ENCODE results near the gene CIC.

CIC gene

DNA sequence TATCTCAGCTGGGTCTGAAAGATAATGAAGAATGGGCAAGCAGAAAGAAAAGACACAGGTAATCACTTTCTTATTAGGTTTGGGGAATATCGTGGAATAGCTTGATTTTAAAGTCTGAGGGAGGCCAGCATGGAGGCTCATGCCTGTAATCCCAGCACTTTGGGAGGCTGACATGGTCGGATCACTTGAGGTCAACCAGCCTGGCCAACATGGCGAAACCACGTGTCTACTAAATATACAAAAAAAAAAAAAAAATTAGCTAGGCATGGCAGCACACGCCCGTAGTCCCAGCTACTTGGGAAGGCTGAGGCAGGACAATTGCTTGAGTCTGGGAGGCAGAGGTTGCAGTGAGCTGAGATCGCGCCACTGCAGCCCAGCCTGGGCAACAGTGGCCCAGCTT is 34.8 kb downstream of the CIC start:
- no peak for DNase-seq

DNA sequence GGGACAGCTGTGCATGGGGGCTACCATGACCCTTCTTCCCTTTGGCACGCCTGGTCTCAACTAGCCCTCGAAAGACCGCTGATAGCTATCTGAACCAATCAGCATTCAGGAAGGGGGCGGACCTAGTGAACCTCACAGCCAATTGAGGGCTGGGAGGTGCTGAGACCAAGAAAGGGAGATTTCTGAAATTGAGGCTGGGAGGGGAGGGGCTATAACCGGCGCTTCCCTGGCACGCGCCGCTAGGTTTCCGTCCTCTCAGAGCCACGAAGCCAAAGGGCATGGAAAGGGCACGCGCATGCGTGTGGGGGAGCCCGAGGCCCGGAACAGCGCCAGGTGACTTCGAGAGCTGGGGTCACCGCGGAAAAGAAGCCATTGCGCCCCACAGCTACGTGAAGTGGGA is 37.6 kb downstream of the CIC start:
- DNase-seq = no peak

DNA sequence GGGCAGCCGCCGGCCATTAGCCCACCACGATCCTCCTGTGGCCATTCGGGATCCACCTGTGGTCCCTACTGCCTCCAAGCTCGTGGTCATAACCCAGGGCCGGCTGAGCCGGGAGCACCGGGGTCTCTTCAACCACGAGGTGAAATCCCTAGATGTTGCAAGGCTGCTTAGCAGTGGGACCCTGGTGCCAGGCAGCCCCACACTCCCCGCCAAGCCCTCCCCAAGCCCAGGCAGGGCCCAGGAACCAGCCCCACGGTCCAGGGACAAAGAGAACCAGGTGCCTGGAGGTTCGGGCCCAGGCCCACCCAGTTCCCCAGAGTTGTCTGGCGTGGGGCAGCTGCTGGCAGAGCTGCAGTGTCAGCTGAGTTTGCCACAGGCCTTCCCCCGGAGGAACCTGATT is 40.6 kb downstream of the CIC start:
- no peak for DNase-seq

DNA sequence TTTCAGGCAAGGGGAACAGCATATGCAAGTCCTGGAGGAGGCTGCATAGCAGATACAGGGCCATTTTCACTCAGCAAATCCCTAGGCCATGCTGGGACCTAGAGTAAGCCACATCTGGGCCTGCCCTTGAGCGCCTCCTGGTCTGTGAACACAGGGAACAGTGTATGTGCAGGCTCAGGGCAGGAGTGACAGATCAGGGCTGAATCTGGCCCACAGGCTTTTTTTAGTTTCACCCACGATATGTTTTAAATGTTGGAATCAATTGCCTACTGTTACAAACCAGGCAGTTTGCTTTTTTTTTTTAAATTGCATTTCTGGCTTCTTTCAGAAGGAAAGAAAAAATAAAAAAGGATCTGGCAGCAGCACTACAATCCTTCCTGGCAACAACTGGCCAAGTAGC is 42.6 kb downstream of the CIC start:
- DNase-seq = peak in 1 of 51 donors; percentile 4

DNA sequence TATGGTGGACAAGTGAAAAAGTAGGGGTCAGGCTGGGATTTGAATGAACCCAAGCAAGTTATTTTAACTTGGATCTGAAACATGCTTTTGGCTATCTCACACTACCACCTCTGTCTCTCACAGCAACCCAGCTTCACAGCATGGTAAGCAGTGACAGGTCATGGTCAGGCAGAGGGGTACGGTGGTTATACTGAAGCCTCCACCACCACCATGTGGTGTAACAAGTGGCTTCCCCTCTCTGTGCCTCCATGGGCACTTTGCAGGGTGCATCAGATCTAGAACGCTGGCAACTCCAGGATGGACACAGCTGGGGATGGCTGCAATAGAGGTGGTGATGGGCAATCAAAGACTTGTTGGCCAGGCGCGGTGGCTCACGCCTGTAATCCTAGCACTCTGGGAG is 43.3 kb downstream of the CIC start:
- no peak for DNase-seq

DNA sequence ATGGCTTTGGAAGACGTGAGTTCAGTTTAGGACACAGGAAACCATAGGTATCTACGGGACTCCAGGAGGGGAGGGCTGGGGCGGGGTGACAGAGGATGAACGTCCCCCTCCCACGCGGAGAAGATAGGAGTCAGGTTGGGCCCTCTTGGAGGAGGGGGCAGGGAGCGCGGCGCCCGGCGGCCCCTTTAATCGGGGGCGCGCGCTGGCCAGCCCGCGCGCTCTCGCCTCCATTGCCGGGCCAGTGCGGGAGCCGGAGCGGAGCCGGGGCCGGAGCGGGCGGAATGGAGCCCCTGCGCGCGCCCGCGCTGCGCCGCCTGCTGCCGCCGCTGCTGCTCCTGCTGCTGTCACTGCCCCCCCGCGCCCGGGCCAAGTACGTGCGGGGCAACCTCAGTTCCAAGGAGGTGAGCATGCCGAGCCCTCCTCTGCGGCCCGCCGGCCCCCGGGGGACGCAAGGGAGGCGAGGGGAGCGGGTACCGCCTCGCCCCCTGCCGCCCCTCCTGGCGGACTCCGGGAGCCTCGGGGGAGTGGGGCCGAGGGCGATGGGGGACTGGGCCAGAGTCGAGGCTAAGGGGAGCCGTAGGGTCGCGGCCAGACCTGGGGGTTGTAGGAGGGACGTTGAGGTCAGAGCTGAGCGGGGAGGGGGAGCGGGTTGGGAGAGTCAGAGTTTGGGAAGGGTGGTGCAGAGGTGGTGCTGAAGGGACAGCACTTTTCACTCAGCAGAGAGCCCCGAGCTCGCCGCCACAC is 44.2 kb downstream of the CIC start, which contains the start of gene TMEM145:
TSS of gene TMEM145 (plus strand) at position 214 of the 744 bp plus-strand sequence. CDS start at position 282, 68 bp downstream.
- peak in 42 of 51 donors; percentile 8 to 76 (median 37) for DNase-seq

DNA sequence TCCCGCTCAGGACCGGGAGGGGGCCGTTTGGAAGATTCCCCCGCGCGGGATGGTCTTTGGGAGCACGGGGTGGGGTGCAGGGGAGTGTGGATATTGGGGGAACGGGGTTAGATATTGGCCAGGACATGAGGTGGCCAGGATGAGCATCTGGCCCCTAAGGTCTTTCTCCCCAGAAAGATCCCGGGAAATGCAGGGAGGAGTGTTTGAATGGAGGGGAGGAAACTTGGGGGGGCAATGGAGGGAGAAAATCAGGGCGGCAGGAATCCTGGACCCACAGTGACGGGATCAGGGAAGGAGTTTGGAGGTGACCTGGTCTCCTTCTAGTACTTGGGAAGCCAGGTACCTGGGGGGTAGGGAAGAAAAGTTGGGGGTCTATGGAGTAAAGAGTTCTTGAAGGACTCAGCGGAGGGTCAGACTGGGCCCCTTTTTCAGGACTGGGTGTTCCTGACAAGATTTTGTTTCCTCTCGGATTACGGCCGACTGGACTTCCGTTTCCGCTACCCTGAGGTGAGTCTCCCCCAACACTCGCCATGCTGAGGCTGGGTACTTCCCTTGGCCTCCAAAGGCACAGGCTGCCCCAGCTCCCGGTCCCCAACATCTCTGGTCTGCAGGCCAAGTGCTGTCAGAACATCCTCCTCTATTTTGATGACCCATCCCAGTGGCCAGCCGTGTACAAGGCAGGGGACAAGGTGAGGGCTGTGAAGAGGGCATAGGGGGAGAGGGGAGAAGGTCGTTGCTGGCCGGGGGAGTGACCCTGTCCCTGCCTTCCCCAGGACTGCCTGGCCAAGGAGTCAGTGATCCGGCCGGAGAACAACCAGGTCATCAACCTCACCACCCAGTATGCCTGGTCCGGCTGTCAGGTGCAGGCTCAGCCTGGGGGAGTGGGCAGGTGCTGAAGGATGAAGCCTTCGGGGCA is 45.0 kb downstream of the CIC start:
- DNase-seq = no peak

DNA sequence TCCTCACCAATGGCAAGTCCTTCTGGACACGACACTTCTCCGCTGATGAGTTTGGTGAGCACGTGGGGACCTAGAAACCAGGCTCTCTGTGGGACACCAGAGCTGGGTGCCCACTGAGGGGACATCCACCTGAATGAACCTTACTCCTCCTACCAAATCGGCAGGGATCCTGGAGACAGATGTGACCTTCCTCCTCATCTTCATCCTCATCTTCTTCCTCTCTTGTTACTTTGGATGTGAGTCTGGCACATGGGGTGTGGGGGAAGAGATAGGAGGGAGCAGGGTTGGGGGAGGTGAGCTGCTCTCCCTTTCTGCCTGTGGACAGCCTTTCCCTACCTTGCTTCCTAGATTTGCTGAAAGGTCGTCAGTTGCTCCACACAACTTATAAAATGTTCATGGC is 46.0 kb downstream of the CIC start:
- no peak for DNase-seq

DNA sequence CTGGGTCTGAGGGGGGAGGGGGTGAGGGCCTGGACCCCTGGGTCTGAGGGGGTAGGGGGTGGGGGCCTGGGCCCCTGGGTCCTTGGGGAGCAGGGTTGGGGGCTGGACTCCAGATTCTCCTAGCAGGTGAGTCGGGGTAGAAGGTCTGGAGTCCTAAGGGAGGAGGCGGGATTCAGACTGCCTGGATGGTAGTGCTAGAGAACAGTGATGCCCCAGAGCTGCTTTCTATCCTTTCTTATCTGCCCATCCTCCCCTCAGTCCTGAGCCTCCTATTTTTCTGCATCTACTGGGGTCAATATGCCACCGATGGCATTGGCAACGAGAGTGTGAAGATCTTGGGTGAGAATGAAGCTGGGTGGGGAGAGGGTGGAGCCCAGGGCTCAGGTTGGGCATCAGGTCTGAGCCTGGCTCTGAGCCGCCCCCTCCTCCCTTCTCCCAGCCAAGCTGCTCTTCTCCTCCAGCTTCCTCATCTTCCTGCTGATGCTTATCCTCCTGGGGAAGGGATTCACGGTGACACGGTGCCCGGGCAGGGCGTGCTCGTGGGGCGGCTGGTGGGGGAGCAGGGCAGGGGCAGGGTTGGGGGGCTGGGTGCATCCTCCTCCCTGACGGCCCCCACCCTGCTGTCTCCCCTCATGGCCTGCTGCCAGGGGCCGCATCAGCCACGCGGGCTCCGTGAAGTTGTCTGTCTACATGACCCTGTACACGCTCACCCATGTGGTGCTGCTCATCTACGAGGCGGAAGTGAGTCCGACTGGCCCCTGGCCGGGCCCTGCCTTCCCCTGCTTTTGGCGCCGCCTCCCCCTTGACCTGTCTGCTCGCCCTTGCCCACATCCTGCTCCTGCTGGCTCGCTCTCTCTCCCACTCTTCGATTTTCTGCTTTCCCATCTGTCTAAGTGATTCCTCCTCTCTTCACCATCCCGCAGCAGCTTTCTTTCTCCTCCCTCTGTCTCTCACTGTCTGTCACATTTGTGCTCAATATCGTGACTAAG is 47.5 kb downstream of the CIC start:
- DNase-seq = peak in 2 of 51 donors; percentile 15 to 42

DNA sequence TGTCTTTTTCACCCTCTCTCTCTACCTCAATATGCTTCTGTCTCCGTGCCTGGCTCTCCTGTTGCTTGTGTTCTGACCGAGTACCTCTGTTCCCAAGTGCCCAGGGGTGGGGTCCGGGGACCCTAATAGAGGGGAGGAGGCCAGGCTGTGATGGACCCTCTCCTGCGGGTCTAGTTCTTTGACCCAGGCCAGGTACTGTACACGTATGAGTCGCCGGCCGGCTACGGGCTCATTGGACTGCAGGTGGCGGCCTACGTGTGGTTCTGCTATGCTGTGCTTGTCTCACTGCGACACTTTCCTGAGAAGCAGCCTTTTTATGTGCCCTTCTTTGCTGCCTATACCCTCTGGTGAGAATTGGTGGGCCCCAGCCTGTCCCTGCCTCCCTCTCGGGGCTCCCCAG is 48.5 kb downstream of the CIC start:
- no peak for DNase-seq

DNA sequence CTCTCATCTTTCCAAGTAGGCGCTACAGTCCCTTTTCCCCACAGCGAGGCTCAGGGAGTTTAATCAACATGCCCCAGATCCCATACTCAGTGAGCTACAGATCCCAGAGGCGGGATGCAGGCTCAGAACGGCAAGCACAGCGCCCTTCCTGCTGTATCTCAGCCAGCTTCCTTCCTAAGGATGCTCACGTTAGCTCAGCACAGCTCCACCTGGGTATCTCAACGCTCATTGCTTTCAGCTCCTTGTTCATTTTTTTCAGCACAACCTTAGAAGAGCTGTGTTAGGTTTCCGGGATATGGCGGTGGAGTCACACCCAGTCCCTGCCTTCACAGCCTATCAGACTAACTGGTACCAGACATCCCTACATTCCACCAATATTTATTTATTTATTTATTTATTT is 53.3 kb downstream of the CIC start:
- DNase-seq = peak in 1 of 51 donors; percentile 27

DNA sequence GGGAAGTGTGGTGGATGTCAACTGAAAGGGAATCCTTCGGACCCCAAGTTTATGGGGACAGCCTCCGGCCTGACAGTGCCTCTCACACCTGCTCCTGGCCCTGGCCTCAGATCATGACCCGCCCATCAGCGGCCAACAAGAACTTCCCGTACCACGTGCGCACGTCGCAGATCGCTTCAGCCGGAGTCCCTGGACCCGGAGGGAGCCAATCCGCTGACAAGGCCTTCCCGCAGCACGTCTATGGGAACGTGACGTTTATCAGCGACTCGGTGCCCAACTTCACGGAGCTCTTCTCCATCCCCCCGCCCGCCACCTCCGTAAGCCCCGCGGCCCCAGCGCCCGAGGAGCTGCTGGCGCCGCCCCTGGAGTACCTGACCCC is 54.4 kb downstream of the CIC start:
- DNase-seq = no peak

DNA sequence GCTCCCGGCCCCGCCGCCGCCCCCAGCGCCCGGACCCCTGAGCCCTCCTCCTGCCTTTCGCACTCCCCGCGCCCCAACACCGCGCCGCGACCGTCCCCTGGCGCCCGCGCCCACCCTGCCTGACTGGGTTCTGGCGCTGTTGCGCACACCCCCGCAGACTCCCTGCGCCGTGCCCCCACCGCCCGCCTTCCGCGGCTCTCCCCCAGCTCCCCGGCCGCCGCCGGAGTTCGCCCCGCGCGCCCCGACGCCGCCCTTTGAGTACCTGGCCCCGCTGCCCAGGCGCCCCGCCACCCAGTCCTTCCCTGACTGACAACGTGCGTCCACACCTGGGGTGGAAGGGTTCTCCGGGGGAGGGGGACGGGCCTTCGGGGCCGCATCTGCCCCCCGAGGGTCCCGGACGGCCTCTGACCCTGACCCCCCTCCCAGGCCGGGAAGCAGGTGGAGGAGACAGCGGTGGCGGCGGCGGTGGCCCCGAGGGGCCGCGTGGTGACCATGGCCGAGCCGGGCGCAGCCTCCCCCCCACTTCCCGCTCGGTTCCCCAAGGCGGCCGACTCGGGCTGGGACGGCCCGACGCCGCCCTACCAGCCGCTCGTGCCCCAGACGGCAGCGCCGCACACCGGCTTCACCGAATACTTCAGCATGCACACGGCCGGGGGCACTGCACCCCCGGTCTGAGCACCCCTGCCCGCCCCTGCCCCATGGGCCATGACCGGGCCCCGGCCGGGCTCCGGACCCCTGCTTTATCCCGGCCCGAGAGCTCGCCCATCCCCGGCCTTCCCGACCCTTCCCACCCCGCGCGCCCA is 55.0 kb downstream of the CIC start:
- DNase-seq = peak in 1 of 51 donors; percentile 18

DNA sequence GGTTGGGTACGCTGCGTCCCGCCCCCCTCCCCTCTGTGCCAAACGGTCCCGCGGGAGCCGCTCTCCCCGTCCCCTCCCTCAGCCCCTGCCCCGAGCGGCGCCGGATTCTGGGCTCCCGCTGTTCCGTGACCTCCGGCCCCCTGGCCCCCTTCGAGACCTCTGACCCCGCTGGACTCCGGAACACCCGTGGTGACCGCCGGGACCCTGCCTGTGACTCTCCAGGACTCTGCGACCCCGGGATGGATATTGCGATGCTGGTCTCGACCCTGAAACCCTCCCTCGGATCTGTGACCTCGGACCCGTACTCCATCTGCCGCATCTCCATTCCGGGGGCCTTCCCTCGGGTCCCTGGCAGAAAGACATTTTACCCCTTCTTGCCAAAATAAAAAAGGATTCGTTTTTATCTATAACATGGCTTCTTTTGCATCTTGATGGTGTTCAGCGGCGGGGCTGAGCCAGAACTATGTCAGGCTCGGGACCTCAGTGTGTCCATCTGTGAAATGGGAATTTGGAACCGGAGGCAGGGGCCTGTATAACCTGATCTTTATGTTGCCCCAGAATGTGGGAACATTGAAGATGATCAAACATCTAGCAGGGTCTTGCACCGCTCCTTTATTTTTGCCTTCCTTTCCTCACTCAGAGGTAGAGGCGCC is 55.7 kb downstream of the CIC start:
- DNase-seq = peak in 1 of 51 donors; percentile 41

DNA sequence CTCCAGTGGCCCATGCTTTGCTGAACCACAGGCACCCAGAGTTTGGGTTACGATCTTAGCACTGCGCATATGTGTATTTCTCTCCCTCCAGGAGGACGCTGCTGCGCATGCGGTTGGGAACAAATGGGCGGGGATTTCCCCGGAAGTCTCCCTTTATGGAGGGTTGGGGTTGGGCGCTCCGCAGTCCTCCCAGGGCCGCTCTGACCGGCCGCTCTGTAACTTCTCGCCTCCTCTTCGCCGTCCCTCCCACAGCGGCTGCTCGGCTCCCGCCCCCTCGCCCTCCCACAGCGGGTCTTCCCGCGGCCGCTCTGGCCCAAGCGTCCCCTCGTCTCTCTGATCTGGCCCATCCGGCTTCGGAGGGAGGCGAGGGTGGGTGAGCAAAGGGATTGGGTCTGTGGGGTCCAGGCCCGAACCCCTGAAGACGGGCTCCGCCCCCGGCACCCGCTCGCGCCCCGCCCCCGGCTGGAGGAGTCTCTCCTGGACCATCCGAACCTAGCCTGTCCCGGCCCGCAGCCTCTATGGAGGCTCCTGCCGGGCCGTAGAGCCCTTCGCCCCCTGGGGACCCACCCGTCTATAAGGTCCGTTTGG is 56.4 kb downstream of the CIC start, which contains the start of gene MEGF8:
TSS of gene MEGF8 (plus strand) at position 328 of the 588 bp plus-strand sequence. CDS start 609 bp downstream, outside the sequence.
- DNase-seq = peak; percentile 56 to 99 (median 96)

DNA sequence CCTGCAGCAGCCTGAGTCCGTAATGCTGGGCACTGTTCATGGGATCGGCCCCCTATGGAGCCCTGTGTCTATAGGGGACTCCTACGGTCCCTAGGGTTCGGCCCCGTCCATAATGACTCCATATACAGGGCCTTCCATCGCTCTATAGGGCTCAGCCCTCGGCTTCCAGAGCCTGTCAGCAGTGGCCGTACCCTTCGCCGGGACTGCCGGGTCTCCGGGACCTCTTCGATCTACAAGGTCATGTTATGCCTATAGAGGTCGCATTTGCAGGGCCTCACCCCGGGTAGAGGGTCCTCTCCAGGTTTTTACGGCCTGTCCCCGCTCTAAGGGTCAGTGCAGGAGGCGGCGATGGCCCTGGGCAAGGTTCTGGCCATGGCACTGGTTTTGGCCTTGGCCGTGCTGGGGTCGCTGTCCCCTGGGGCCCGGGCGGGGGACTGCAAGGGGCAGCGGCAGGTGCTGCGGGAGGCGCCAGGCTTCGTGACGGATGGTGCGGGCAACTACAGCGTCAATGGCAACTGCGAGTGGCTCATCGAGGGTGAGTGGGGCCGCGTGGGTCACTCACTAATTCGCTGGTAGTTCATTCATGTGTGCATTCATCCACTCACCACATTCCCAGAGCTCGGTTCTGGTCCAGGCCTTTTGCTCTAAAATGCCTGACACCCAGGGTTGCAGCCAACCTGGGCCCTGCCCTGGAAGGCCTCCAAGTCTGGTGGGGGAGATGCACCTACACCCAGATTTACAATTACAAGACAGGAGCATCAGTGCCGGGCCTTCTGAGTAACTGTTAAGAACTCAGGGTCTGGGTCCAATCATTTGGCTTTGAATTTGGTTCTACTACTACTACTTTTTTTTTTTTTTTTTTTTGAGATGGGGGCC is 57.1 kb downstream of the CIC start:
- peak in 3 of 51 donors; percentile 39 to 56 (median 41) for DNase-seq

DNA sequence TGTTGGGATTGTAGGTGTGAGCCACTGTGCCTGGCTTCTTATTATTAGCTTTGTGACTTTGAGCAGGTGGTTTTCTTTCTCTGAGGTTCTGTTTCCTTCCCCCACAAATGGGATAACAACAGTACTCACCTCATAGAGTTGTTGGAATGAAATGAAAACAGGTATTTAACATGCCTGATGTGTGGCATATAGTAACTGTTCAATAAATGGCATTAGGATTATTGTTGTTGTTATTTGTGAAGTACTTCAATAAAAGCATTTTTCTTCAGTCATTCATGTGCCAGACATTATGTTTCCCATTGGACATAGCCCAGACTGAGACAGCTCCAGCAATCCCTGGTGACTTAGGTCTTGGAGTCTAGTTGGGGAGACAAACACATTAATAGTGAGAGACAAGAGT is 57.9 kb downstream of the CIC start:
- DNase-seq = no peak

DNA sequence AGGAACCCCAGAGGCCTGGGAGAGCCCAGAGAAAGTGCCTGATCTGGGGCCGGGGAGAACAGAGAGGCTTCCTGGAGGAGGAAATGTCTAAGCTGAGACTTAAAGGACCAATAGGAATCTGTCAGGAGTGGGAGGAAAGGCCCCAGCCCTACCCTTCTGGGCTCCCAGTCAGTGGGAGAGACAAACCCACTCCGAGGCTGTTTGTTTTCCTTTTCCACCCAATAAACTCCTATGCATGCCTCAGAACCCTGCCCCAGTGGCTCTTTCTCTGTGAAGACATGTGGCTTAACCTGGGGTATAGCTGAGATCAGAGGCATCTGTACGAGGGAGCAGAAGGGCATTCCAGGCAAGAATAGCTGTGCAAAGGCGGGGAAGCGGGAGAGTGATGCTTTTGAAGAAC is 58.3 kb downstream of the CIC start:
- no peak for DNase-seq
